GM12891 (cell line): ENCODE data around the gene SMNDC1.

Source experiments
- DNase-seq: peaks from one replicate; pipeline ENCODE4 v3.0.0; 2011; ENCODE audit warnings: low spot score; ENCODE audit not compliant: insufficient read length
- FAIRE-seq: peaks from 2 replicates; lab custom pipeline; 2011; peaks lifted over from hg19 to GRCh38; lab: Jason Lieb, UNC
- PAX5 ChIP-seq: IDR thresholded peaks from 2 replicates; pipeline ENCODE4 v1.6.1; 2011; ENCODE audit warnings: low read length, moderate library complexity, mild to moderate bottlenecking; ENCODE audit not compliant: insufficient read depth, severe bottlenecking
- POLR2A ChIP-seq: IDR thresholded peaks from 2 replicates; pipeline ENCODE4 v1.6.1; 2011; ENCODE audit warnings: low read depth, low read length, control low read depth
- POLR2AphosphoS5 ChIP-seq: IDR thresholded peaks from 2 replicates; pipeline ENCODE4 v1.6.1; 2011; ENCODE audit warnings: low read depth, low read length, control low read depth
- POU2F2 ChIP-seq: IDR thresholded peaks from 2 replicates; pipeline ENCODE4 v1.6.1; 2011; ENCODE audit warnings: low read depth, mild to moderate bottlenecking, control low read depth, low read length, moderate library complexity
- SPI1 ChIP-seq: IDR thresholded peaks from 2 replicates; pipeline ENCODE4 v1.6.1; 2011; ENCODE audit warnings: low read depth, low read length, control low read depth
- TAF1 ChIP-seq: IDR thresholded peaks from 2 replicates; pipeline ENCODE4 v1.6.1; 2011; ENCODE audit warnings: low read depth, low read length, control low read depth

SMNDC1 gene

GRCh38 chr10:110296966-110297365 is 7.8 kb downstream of the SMNDC1 start:
- TF ChIP-seq POLR2A = no peak
- no peak for TF ChIP-seq SPI1
- TF ChIP-seq PAX5 = no peak
- TF ChIP-seq POLR2AphosphoS5 = no peak
- TF ChIP-seq TAF1 = no peak
- TF ChIP-seq POU2F2 = no peak
- FAIRE-seq (no peak), DNase-seq (no peak)

DNA sequence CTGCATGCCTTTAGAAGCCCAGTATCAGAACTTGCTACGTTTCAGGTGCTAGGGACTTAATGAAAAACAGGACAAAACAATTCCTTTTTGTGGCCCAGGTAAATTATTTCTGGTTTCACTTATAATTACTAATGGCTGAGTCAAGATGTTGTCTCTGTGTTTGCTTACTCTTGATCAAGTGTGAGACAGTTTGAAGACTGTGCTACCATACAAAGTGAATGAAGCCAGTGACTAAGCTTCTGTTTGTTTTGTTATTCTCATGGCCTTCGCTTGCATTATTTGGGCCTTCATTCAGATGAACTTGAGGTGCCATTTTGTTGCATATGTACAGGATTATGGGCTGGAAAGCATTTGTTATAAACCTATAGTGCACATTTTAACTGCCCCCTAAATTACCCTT is 17.9 kb downstream of the SMNDC1 start:
- TF ChIP-seq PAX5 (no peak), POU2F2 (no peak), TAF1 (no peak), SPI1 (no peak), POLR2AphosphoS5 (no peak), POLR2A (no peak)
- DNase-seq (no peak), FAIRE-seq (no peak)

DNA sequence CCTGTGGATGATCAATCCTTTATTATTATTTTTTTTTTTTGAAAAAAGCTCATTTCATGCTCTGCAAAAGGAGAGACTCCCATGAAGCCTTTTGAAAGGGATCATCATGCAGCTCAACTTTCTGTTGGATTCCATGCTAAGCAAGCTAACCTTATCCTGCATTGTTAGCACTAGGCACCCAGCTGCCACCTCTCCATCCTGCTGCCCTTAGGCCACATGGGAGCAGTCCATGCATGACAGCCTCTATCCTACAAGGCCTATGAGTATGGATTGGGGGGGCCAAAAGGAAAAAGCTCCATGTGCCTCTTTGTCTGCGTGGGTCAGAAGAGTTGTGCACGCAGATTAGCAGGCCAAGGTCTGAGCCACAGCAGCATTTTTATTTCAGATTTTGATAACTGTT is 19.2 kb downstream of the SMNDC1 start:
- TF ChIP-seq PAX5 (no peak), TAF1 (no peak), POU2F2 (no peak), POLR2AphosphoS5 (no peak), POLR2A (no peak), SPI1 (no peak)
- DNase-seq (no peak), FAIRE-seq (no peak)

GRCh38 chr10:110284262-110284661 is 20.5 kb downstream of the SMNDC1 start:
- peak; percentile 43; the same call in 1 of the 2 replicates for TF ChIP-seq SPI1
- TF ChIP-seq POLR2AphosphoS5 = no peak
- no peak for TF ChIP-seq POLR2A
- TF ChIP-seq TAF1 = no peak
- TF ChIP-seq POU2F2 = no peak
- TF ChIP-seq PAX5 = no peak
- FAIRE-seq = no peak
- DNase-seq = no peak

DNA sequence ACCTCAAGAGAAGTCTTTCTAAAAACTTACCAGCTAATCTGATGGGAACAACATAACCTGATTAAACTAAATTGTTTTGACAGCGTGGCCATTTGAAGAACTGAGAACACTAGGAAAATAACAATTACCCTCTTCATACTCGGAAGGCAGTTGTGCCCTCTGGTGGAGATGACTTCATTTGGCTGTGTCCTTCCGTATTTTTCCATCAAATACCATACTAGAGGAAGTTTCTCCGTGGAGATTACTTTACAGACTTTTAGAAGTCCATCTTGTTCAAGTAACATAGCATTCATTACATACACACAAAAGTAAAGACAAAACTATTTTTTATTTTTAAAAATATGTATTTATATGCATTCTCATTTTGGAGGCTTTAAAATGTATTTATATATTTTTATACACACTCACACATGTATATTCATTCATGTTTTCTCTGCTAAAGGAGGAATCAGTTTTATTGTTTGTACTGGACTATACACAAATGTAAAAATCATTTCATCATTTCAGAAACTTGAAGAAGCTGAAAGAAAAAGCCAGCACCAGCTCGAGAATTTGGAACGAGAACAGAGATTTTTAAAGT is 25.2 kb downstream of the SMNDC1 start:
- TF ChIP-seq SPI1 = peak; percentile 61
- no peak for TF ChIP-seq POU2F2
- TF ChIP-seq TAF1 = no peak
- DNase-seq (no peak), FAIRE-seq (peak; percentile 95)

- DNase-seq (no peak), FAIRE-seq (peak; percentile 16)
- TF ChIP-seq TAF1 (no peak), POLR2AphosphoS5 (no peak), POU2F2 (no peak), POLR2A (no peak)
These were observed 25.9 kb downstream of the SMNDC1 start for GRCh38 chr10:110278562-110279406.

DNA sequence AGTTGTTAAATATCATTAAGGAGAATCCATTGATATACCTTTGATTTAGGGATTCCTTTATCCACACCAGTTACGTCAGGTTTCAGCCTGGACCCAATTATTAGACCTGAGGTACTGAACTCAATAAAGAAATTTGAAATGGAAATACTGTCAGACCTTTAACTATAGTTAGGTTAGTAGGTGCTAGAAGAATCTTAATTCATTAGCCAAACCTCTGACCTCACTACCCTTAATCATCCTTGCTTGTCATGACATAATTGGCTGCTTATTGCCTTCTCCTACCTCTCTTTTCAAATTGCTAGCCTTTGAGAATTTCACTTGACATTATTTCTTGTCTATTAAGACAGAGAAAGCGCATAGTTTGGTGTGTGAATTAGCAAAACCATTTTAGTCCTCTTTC is 27.1 kb downstream of the SMNDC1 start:
- TF ChIP-seq PAX5 = no peak
- TF ChIP-seq SPI1 = no peak
- TF ChIP-seq POLR2A = no peak
- TF ChIP-seq TAF1 = no peak
- no peak for TF ChIP-seq POU2F2
- no peak for TF ChIP-seq POLR2AphosphoS5
- FAIRE-seq (peak; percentile 71), DNase-seq (no peak)

DNA sequence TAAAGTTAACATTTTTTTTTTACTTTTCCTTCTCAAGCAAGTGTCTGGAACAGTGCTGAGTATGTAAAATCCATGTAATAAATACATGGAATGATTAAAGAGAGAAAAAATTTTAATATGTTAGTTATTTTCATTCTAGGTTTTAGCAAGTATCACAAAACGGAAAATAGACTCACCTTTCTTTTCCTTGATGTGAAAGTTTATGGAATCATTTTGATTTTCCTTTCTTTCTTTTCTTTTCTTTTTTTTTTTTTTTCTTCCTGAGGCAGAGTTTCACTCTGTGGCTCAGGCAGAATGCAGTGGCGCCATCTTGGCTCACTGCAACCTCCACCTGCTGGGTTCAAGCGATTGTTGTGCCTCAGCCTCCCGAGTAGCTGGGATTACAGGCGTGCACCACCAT is 28.1 kb downstream of the SMNDC1 start:
- DNase-seq = no peak
- no peak for FAIRE-seq
- TF ChIP-seq TAF1 (no peak), PAX5 (no peak), POLR2AphosphoS5 (no peak), POLR2A (no peak), POU2F2 (no peak), SPI1 (no peak)

GRCh38 chr10:110275128-110275729 is 29.5 kb downstream of the SMNDC1 start:
- FAIRE-seq = peak; percentile 48
- TF ChIP-seq POLR2A (no peak), SPI1 (no peak), PAX5 (no peak), POU2F2 (no peak), POLR2AphosphoS5 (no peak), TAF1 (no peak)
- DNase-seq = no peak
